Right lobe of liver (tissue), 4 donors: Measurements from ENCODE around the gene MAP7.

ENCODE experiments used
- CTCF ChIP-seq, 4 donors: fragments of 200-600 bp in 3 of 4; fragments of 450-650 bp in 1 of 4; IDR thresholded peaks; one replicate each; pipeline versions ENCODE4 v1.5.1 to v1.8.0; 2016 to 2022; ENCODE audit warnings: antibody characterized with exemption in 4 of 4, mild to moderate bottlenecking in 2 of 4
- POLR2A ChIP-seq: fragments of 450-650 bp; IDR thresholded peaks from one replicate; pipeline ENCODE4 v1.6.1; 2017; ENCODE audit warnings: antibody characterized with exemption, mild to moderate bottlenecking
- donor health status: DM: no; HTN: no; CAD: no.
- donor health status: DM: no; HTN: no; CAD: no.
- donor health status: DM: no; HTN: yes; CAD: no.

GRCh38 chr6:136337121-136337520 is 213.1 kb downstream of the MAP7 start:
- TF ChIP-seq CTCF (IDR thresholded peaks at IDR 0.05) = no peak
- TF ChIP-seq POLR2A = no peak
